Spleen (tissue), 11 donors: Measurements from ENCODE around the gene EMILIN1. TPM values are rescaled to one million over a fixed set of nuclear protein-coding genes. Genes with fewer than 3 reads are reported as not detected.
A peak's percentile ranks its signal among the peaks of the same experiment; 100 is the strongest.

Experiments
- DNase-seq: peaks from one replicate; pipeline ENCODE4 v3.0.0-alpha.2; 2020
- H3K27ac ChIP-seq, 8 donors: fragments of 200-600 bp; sonication (generic) in 7 of 8; 1 replicate in 4 of 8; 2 replicates in 4 of 8; pipeline versions ENCODE4 v1.5.0 to v1.8.0; 2016 to 2021; ENCODE audit warnings: inconsistent platforms in 4 of 8, mild to moderate bottlenecking in 4 of 8, moderate library complexity in 1 of 8
- H3K27me3 ChIP-seq, 7 donors: fragments of 200-600 bp; sonication (generic) in 6 of 7; replicated peaks in 1 of 7; 1 replicate in 4 of 7; 2 replicates in 3 of 7; pipeline versions ENCODE4 v1.5.0 to v1.8.0; 2016 to 2021; ENCODE audit warnings: inconsistent platforms in 3 of 7, mild to moderate bottlenecking in 1 of 7
- H3K36me3 ChIP-seq, 6 donors: fragments of 200-600 bp; sonication (generic) in 5 of 6; 1 replicate in 4 of 6; 2 replicates in 2 of 6; pipeline versions ENCODE4 v1.5.0 to v1.8.0; 2016 to 2021; ENCODE audit warnings: inconsistent platforms in 2 of 6
- H3K4me1 ChIP-seq, 6 donors: fragments of 200-600 bp; sonication (generic) in 5 of 6; 1 replicate in 3 of 6; 2 replicates in 3 of 6; pipeline versions ENCODE4 v1.5.0 to v1.8.0; 2016 to 2021; ENCODE audit warnings: inconsistent platforms in 3 of 6
- H3K4me3 ChIP-seq, 8 donors: fragments of 200-600 bp; sonication (generic) in 7 of 8; 1 replicate in 4 of 8; 2 replicates in 4 of 8; pipeline versions ENCODE4 v1.5.0 to v1.8.0; 2016 to 2021; ENCODE audit warnings: inconsistent platforms in 4 of 8, mild to moderate bottlenecking in 4 of 8, moderate library complexity in 2 of 8
- H3K9me3 ChIP-seq, 8 donors: fragments of 200-600 bp; sonication (generic) in 7 of 8; 1 replicate in 4 of 8; 2 replicates in 4 of 8; pipeline versions ENCODE4 v1.5.0 to v1.8.0; 2016 to 2021; ENCODE audit warnings: inconsistent platforms in 4 of 8
- POLR2A ChIP-seq, 3 donors: fragments of 450-650 bp; IDR thresholded peaks; one replicate each; pipeline ENCODE4 v1.5.1; 2017; ENCODE audit warnings: antibody characterized with exemption in 3 of 3, mild to moderate bottlenecking in 1 of 3
- POLR2AphosphoS5 ChIP-seq, 3 donors: sonication (generic); formaldehyde crosslinking; IDR thresholded peaks; one replicate each; pipeline ENCODE4 v1.5.1; 2017; ENCODE audit warnings: antibody characterized with exemption in 3 of 3
- WGBS, 5 donors: extraction: QIAGEN DNeasy Blood & Tissue Kit in 3 of 5; methylation state at CpG; one replicate each; pipeline versions ENCODE4 v1.1.5 to v1.1.7; 2013 to 2018; 5-methylcytosine and 5-hydroxymethylcytosine counted together
- intact Hi-C: fragments of 100-400 bp; cut with DNase I; formaldehyde crosslinking; loops from one replicate; pipeline ENCODE4 v1.15.0; 2023; ENCODE audit warnings: low total_unique reads
- polyA plus RNA-seq, 3 donors: library from polyadenylated mRNA; stranded (reverse); fragments of 200-250 nt; gene quantifications; one replicate each; pipeline ENCODE4 v1.2.1, GENCODE V29; 2013
- total RNA-seq, 7 donors: library from RNA; depleted of rRNA in 3 of 7; stranded (reverse); fragments of >200 nt in 3 of 7; fragmentation: NEBNext Ultra II Directional in 4 of 7; extraction: Animal tissue kit (Norgen Biotek cat#: 25700) in 4 of 7; gene quantifications; one replicate each; pipeline versions ENCODE4 v1.1.0 to v1.2.1, GENCODE V29; 2016 to 2021
- TF ChIP-seq, protein P1 (sequence below), 11 experiments: fragments of 200-600 bp in 7 of 11; fragments of 450-650 bp in 4 of 11; sonication (generic) in 4 of 11; IDR thresholded peaks in 8 of 11; conservative IDR thresholded peaks in 3 of 11; 1 replicate in 7 of 11; 2 replicates in 4 of 11; pipeline versions ENCODE4 v1.4.0 to v1.8.0; 2016 to 2021; ENCODE audit warnings: antibody characterized with exemption in 11 of 11, inconsistent platforms in 4 of 11, mild to moderate bottlenecking in 1 of 11
- donor health status: healthy with polysubstance abuse.
- donor health status: DM: no; HTN: no; CAD: no; lungs with moderate emphysema.
- donor health status: DM: no; HTN: no; CAD: no.
- donor health status: Bipolar disorder and iron deficiency.
- donor health status: healthy.
- donor health status: DM: no; HTN: no; CAD: no.
- donor health status: DM: yes; HTN: yes; CAD: no.

The EMILIN1 gene
- total and polyA plus RNA-seq, 10 donors = 18.3 to 152 (median 105) TPM

GRCh38 chr2:27069436-27069835 lies 9.0 kb upstream of the EMILIN1 start:
- H3K27me3 ChIP-seq = no peaks in the 10 kb centered on the region
- 95 to 98% (median 97%) methylated on average over 6 of the region's 6 CpGs for WGBS, 5 donors
- peaks cover 0 to 59% (median 28%) of the 10 kb centered on the region in 6 donors for H3K36me3 ChIP-seq
- H3K27ac ChIP-seq = peak overlapping the region in 3 of 8 donors; percentile 4 to 95 (median 94)
- H3K4me1 ChIP-seq = peaks cover 23 to 76% (median 54%) of the 10 kb centered on the region in 6 donors
- peak overlapping the region in 1 of 8 donors; percentile 88 for H3K4me3 ChIP-seq
- no peak for TF ChIP-seq POLR2A (IDR thresholded peaks at IDR 0.05)
- TF ChIP-seq, protein P1, sequence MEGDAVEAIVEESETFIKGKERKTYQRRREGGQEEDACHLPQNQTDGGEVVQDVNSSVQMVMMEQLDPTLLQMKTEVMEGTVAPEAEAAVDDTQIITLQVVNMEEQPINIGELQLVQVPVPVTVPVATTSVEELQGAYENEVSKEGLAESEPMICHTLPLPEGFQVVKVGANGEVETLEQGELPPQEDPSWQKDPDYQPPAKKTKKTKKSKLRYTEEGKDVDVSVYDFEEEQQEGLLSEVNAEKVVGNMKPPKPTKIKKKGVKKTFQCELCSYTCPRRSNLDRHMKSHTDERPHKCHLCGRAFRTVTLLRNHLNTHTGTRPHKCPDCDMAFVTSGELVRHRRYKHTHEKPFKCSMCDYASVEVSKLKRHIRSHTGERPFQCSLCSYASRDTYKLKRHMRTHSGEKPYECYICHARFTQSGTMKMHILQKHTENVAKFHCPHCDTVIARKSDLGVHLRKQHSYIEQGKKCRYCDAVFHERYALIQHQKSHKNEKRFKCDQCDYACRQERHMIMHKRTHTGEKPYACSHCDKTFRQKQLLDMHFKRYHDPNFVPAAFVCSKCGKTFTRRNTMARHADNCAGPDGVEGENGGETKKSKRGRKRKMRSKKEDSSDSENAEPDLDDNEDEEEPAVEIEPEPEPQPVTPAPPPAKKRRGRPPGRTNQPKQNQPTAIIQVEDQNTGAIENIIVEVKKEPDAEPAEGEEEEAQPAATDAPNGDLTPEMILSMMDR (IDR thresholded peaks at IDR 0.05 in 8 of 11, conservative IDR thresholded peaks at IDR 0.05 in 3 of 11) = no peak
- TF ChIP-seq POLR2AphosphoS5 (IDR thresholded peaks at IDR 0.05) = no peak
- no peaks in the 10 kb centered on the region for H3K9me3 ChIP-seq
- intact Hi-C loops = no loop called here
- DNase-seq = peak; percentile 71

- Histone ChIP-seq H3K4me1 (peaks cover 30 to 82% (median 60%) of the 10 kb centered on the region in 6 donors), H3K27me3 (no peaks in the 10 kb centered on the region), H3K36me3 (peaks cover 0 to 52% (median 26%) of the 10 kb centered on the region in 6 donors), H3K27ac (peak overlapping the region in 4 of 8 donors; percentile 94 to 97 (median 96)), H3K9me3 (no peaks in the 10 kb centered on the region), H3K4me3 (peak overlapping the region in 7 of 8 donors; percentile 85 to 94 (median 89))
- no peak for TF ChIP-seq POLR2AphosphoS5 (IDR thresholded peaks at IDR 0.05)
- TF ChIP-seq, protein P1 (IDR thresholded peaks at IDR 0.05 in 8 of 11, conservative IDR thresholded peaks at IDR 0.05 in 3 of 11) = no peak
- no peak for TF ChIP-seq POLR2A (IDR thresholded peaks at IDR 0.05)
- DNase-seq = peak; percentile 64
- WGBS, 5 donors = 77 to 88% (median 82%) methylated on average over 8 of the region's 8 CpGs
- intact Hi-C loops = no loop called here
Observed at GRCh38 chr2:27069961-27070618, 8.3 kb upstream of the EMILIN1 start.

DNA sequence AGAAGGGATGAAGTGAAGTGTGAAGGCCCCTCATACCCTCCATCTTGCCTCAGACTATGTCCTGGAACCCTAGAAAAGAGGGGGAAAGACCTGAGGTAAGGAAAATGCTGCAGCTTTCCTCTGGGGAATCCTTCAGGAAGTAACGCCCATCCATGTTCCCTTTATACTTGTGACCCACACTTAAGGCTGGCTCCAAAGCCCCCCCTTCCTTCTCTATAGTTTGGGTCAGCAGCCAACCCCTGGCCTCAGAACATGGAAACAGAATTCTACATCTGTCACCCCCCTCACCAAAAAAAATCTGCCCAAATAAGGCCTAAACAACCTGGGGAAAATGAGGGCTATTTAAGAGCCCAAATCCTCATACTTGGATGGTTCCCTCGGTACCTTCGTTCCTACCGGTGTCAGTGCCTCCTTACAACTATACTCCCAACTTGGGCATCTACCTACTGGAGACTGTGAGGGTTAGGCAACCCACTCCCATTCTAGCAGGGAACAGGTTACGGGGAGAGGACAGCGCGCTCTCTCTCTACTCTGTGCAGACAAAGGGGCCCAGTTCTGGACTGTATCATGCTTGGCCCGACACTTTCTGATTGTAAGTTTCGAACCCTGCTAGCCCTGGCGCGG lies 7.7 kb upstream of the EMILIN1 start:
- peaks cover 36 to 88% (median 67%) of the 10 kb centered on the region in 6 donors for H3K4me1 ChIP-seq
- no peaks in the 10 kb centered on the region for H3K27me3 ChIP-seq
- WGBS, 5 donors = 2 to 7% (median 5%) methylated on average over 11 of the region's 11 CpGs
- peak overlapping the region; percentile 43 to 94 (median 88) for H3K4me3 ChIP-seq
- no peak for TF ChIP-seq POLR2A (IDR thresholded peaks at IDR 0.05)
- no peak for TF ChIP-seq POLR2AphosphoS5 (IDR thresholded peaks at IDR 0.05)
- TF ChIP-seq, protein P1 (IDR thresholded peaks at IDR 0.05 in 8 of 11, conservative IDR thresholded peaks at IDR 0.05 in 3 of 11) = no peak
- intact Hi-C loops = no loop called here
- peaks cover 0 to 46% (median 25%) of the 10 kb centered on the region in 6 donors for H3K36me3 ChIP-seq
- no peaks in the 10 kb centered on the region for H3K9me3 ChIP-seq
- peak; percentile 51 for DNase-seq
- peak overlapping the region; percentile 78 to 97 (median 94) for H3K27ac ChIP-seq
